Hematopoietic multipotent progenitor cell treated with erythropoietin and hydrocortisone succinate and interleukin-3 and kit ligand, for 17 days (in vitro differentiated cells): ENCODE data around the gene SMAD2.

Experiments used
- DNase-seq: peaks from one replicate; pipeline ENCODE4 v3.0.0-alpha.2; 2015; ENCODE audit warnings: low spot score

SMAD2 gene

GRCh38 chr18:47932190-47932589 is 1.7 kb upstream of the SMAD2 start:
- DNase-seq: no peak

GRCh38 chr18:47931718-47932103 is 1.3 kb upstream of the SMAD2 start:
- DNase-seq: no peak

DNA sequence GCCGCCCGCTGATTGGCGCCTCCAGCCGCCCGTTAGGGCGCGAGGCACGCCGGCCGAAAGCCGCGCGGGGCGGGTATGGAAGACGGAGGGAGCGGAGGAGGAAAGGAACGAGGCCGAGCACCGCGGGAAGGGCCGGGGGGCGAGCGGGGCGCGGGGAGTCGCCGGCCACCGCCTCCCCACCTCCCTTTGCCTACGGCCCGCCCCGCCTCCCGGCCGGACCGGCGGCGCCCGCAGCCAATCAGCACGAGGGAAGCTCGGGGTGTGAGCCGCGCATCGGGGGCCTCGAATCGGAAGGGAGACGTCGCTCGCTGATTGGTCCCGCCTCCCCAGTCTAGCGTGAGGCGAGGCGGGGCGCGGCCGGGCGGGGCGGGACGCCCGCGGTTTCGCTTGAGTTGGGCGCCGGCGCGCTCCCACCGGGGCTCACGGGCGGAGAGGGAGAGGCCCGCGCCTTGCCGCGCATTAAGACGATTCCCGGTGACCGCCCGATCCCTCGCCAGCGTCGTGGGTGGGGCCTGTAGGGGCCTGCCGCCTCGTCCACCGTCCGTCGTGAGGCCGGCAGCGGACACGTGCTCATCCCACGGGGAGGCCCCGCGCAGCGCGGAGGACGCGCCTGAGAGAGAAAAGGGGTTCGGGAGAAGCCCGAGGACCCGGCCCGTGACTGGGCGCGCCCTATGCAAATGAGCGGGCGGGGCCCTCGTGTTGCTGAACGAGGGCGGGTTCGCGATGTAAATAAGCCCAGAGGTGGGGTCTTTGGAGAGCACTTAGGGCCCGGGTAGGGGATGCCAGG is 665 bp upstream of the SMAD2 start:
- DNase-seq: peak; percentile 95

DNA sequence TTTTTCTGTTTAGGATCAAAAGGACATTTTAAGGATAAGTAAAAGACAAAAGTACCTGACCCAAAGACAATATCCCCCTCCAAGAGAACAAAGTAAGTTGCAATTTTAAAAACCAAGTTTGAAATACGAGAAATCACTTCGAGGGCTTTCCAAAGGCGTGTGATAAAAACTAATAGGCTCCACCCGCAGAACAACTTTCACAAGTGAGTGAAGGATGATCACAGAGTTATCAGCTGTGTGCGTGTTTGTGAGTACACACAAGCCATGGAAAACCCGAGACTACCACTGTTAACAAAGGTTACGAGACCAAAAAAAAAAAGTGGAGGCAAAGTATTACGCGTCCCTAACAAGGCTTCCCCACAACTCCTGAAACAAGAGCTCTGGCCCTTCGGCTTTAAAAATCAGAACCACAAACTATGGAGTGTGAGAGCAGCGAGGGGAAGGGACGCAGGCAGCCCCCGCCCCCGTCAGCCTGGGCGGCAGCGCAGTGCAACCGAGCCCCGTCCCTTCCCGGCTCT is 719 bp downstream of the SMAD2 start:
- DNase-seq: peak; percentile 60

GRCh38 chr18:47928466-47928865 is 2.0 kb downstream of the SMAD2 start:
- no peak for DNase-seq

DNA sequence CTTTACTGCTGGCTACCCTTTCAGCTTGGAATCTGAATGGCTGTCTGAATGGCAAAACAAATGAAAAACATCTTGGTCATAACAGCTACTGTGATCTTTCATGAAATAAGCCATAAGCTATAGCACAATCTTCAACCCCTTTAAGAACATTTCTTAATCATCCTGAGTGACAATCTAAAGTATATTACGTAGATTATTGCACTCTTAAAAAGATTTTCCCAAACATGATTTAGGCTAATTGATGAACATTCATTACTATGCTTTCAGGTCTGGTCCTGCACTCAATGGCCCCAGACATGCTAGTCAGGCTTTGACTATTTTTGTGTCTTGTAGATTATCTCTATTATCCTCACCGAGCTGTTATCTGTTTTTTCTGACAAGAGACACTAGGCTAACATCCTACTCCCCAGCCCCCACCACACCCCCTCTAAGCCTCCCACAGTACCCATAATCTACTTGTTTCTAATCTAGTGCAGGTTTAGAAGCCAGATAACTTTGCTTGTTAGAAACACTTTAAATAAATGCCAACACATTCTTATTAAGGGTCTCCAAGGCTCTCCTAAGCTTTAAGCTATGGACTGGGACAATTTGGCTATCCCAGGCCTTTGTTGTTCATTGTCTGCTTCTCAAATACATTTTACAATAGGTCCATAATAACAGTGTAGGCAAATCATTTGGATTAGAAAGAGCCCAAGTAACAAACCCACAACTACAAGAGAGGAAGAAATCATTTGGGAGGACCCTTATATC is 4.2 kb downstream of the SMAD2 start:
- DNase-seq: no peak

- DNase-seq: no peak
These were observed 10.5 kb downstream of the SMAD2 start for GRCh38 chr18:47919916-47920315.

DNA sequence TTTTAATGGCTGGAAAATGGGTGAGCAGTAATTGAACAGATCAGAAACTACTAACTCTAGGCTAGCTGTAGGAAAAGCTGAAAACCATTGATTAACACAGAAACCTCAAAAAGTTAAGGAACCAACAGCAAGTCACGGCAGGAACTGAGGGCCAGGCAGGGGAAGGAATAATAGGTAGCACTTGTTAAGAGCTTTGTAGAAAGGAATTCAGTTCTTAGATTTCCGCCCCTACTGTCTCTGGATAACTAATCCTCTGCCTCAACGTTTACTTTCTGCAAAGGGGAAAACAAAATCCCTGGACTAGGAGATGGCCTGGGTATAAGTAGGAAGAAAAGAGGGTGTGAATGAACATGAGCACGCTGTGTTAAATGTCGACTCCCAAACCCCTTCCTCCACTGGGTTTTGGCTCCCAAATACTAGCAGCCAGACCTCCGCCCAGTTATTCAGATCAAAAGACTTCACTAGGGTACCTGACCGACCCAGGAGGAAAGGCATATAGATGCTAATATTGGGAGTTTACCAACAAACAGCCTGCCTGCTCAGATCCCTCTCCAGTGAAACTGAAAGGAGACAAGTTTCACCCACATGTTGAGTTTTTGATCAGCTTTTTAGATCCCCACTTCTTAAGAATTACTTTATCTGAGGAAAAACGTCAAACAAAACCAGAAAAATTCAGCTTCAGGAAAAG is 12.4 kb downstream of the SMAD2 start:
- DNase-seq: no peak

DNA sequence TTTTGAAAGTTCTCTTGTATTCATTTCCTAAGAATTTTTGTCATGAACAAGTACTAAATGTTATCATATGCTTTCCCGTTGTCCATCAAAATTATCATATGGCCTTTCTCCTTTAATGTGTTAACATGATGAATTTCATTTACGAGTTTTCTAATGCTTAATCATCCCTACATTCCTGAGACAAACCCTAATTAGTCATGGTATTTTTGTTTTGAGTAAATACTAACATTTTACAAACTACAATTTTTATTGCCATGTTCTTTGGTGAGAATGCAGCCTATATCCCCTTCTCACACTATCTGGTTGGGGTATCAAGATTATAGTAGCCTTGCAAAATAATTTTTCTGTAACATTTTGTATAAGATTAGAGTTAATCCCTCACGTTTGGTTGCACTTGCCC is 14.5 kb downstream of the SMAD2 start:
- DNase-seq: no peak

- DNase-seq: no peak
These were observed 15.2 kb downstream of the SMAD2 start for GRCh38 chr18:47915229-47915628.

DNA sequence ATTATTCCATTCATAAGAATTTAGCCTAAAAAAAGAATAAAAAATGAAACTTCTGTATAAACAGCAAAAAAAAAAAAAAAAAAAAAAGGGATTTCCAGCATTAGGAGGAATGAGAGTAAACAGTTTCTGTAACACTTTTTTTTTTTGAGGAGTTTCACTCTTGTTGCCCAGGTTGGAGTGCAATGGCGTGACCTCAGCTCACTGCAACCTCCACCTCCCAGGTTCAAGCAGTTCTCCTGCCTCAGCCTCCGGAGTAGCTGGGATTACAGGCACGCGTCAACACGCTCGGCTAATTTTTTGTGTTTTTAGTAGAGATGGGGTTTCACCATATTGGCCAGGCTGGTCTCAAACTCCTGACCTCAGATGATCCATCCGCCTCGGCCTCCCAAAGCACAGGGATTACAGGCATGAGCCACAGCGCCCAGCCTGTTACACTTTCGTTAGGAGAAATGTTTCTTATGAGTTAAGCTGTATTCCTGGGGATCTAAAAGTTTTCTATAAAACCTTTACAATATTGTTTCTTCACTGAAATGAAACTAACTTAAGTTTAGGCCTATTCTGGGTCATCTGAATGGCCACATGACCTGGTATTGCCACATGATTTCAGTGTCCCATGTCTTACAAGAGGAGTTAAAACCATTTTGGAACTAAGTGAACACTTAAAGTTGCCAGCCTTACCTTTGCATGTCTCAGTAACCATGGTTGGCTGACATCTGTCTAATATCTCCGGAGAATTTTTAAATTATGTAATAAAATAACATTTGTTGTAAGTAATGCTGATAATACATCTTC is 17.5 kb downstream of the SMAD2 start:
- no peak for DNase-seq

GRCh38 chr18:47912343-47912742 is 18.1 kb downstream of the SMAD2 start:
- no peak for DNase-seq

DNA sequence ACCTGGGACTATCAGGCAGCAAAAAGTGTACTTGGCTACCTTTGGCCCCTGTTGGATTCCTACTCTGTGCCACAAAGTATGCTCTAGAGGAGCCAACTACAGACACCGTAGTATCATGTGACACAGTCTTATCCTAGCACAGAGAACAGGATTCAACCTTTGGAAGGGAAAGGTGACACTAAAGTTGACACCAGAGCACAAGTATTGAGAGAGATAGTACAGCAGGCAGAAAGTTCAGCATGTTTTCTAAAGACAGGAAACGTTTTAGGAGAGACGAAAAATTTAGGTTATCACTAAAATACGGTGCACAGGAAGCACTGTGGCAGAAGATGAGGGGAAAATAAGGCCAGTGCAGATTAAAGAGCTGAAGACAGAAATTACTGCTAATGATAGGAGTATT is 18.6 kb downstream of the SMAD2 start:
- no peak for DNase-seq

DNA sequence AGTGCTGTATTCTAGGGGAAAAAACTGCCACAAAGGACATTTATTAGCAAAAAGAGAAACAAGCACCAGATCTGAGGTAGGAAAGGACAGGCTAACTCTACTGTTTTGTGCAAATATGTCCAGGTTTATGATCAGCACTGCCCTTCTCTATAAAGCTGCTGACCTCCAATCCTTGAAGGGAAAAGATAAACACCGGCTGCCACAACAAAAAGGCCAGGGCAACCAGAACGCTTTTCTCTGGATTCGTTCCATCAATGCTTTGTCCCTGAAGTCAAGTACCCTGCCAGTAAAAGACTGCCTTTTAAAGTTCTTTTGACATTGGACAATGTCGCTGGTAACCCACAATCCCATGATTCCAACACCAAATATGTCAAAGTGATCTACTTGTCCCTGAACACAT is 21.0 kb downstream of the SMAD2 start:
- DNase-seq: no peak

DNA sequence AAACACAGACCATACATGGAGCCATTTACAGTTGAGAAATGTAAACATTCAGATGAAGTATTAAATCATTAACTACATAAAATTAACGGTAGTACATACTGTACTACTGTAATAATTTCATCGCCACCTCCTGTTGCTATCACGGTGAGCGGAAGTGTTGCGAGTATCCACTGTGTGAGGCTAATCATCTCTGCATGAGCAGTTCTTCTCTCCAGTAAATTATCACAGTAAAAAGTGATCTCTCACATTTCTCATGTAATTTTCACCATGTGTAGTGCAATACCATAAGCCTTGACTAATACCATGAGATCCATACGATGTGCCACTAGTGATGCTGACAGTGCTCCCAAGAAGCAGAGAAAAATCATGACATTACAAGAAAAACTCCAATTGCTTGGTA is 21.9 kb downstream of the SMAD2 start:
- no peak for DNase-seq

DNA sequence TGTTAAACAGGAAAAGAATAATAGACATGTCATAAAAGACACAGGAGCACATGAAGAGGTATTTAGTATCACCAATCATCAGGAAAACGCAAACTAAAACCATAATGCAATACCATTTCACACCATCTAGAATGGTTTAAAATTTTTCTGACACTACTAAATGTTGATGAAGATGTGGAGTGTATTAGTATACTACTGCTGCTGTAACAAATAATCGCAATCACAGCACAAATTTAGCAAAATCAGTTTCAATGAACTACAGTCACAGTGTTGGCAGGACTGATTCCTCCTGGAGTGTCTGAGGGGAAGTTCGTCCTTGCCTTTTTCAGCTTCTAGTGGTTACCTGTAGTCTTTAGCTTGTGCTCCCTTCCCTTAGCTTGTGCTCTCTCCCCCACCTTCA is 24.1 kb downstream of the SMAD2 start:
- no peak for DNase-seq

DNA sequence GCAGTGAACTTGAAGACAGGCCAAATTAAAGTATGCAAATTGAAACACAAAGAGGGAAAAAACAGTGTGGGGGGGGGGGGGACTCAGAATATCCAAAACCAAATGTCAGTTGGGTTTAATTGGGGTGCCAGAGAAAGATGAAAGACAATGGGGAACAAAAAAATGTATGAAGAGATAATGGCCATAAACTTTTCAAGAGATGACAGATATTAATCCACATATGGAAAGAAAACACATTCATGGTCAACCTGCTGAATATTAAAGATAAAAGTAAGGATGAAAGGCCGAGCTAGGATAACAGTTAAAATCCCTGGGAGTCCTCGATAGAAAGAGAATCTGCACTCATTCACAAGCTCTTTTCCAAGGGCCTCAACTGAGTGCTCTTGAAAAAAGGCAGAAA is 26.6 kb downstream of the SMAD2 start:
- no peak for DNase-seq

DNA sequence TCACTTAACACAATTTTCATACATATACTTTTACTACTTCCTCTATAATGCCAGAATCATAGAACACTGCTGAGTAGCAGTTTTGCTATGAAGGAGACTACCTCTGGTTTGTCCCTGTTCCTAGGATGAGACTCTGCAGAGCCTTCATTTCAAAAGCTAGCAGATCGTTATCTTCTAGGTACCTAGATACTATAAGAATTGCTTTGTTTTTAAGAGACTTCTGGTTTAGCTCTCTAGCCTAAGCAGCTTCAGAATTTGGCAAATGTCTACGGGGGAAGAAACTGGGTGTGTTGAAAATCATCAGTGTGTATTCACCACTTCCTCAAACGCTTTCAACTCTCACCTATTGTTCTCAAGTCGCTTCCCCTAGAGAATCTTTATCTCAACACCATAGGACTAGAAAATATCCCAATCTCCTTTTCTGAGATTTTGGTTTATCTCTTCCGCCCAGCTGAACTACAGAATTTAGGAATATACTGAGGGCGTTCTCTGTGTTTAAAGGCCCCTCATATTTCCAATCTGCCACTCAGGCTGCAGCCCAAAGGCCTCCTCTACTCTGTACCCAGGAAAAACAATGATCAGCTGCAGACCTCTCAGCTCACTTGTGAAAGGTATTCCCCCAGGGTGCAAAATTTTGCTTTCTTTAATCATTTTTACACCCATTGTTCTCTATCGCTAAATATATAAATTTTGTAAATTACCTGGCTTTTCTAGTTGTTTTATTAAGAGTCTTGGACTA is 28.7 kb downstream of the SMAD2 start:
- no peak for DNase-seq

- DNase-seq: no peak
These were observed 31.2 kb downstream of the SMAD2 start for GRCh38 chr18:47899107-47899840.

GRCh38 chr18:47898696-47899095 is 31.8 kb downstream of the SMAD2 start:
- no peak for DNase-seq

DNA sequence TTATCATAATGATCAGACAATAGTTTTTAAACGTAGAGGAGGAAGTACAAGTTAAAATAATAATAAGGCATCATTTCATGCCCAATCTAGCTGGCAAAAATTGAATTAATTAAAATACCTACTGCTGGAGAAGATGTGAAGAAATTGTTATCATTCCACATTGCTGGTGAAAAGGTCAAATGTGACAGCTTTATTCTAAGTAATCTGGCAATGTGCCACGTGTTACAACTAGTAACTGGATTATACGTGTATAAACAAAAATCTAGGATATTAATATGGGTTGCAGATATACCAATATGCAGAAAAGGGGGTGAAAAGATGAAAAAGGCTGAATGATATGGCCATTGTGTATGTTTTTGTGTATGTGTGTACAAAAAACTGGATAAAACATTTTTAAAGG is 32.4 kb downstream of the SMAD2 start:
- DNase-seq: no peak
